Ascending aorta (tissue), 2 donors: ENCODE data around the gene ATP10A. TPM values are rescaled to one million over a fixed set of nuclear protein-coding genes. Genes with fewer than 3 reads are reported as not detected.

ENCODE experiments used
- DNase-seq, 2 donors: peaks; one replicate each; pipeline ENCODE4 v3.0.0-alpha.2; 2019; ENCODE audit warnings: low spot score in 2 of 2
- H3K27ac ChIP-seq, 2 donors: fragments of 200-600 bp; sonication (generic); one replicate each; pipeline ENCODE4 v1.5.1; 2016 to 2017; ENCODE audit warnings: mild to moderate bottlenecking in 1 of 2
- H3K27me3 ChIP-seq: fragments of 200-600 bp; sonication (generic); one replicate; pipeline ENCODE4 v1.5.1; 2017
- H3K36me3 ChIP-seq, 2 donors: fragments of 200-600 bp; sonication (generic); one replicate each; pipeline ENCODE4 v1.5.1; 2016
- H3K4me1 ChIP-seq, 2 donors: fragments of 200-600 bp; sonication (generic); one replicate each; pipeline ENCODE4 v1.5.1; 2016 to 2017; ENCODE audit warnings: mild to moderate bottlenecking in 1 of 2
- H3K4me3 ChIP-seq, 2 donors: fragments of 200-600 bp; sonication (generic); one replicate each; pipeline ENCODE4 v1.5.1; 2016 to 2017; ENCODE audit warnings: mild to moderate bottlenecking in 1 of 2
- H3K9me3 ChIP-seq, 2 donors: fragments of 200-600 bp; sonication (generic); one replicate each; pipeline ENCODE4 v1.5.1; 2016
- CTCF ChIP-seq, 3 experiments: fragments of 200-600 bp in 2 of 3; fragments of 450-650 bp in 1 of 3; sonication (generic) in 2 of 3; IDR thresholded peaks; one replicate each; pipeline ENCODE4 v1.5.1; 2016 to 2019; ENCODE audit warnings: antibody characterized with exemption in 3 of 3, mild to moderate bottlenecking in 1 of 3, moderate library complexity in 1 of 3
- intact Hi-C: fragments of 100-400 bp; cut with DNase I; formaldehyde crosslinking; loops from one replicate; pipeline ENCODE4 v1.15.1; 2023
- total RNA-seq: library from RNA; depleted of rRNA; stranded (reverse); fragments of >200 nt; gene quantifications from one replicate; pipeline ENCODE4 v1.1.0, GENCODE V29; 2016

ATP10A gene
- total RNA-seq, 1 donor from 2014 or later, result 26.7 TPM

GRCh38 chr15:25690673-25691543, 172.2 kb downstream of the ATP10A start:
- intact Hi-C loops, result loop anchor here (2.0 to 10.0 kb wide), 4 partner anchors 20 to 574 kb away; partner anchors contain the start of gene ATP10A
- Histone ChIP-seq H3K27me3 (no peaks in the 10 kb centered on the region), H3K9me3 (no peaks in the 10 kb centered on the region), H3K4me1 (peaks cover 0 to 20% of the 10 kb centered on the region in 2 donors), H3K36me3 (peaks cover 50 to 57% of the 10 kb centered on the region in 2 donors), H3K4me3 (no peak overlapping the region), H3K27ac (peak overlapping the region; percentile 47 to 86)
- TF ChIP-seq CTCF (IDR thresholded peaks at IDR 0.05), result no peak
- DNase-seq, result peak in 1 of 2 donors; percentile 78

- Histone ChIP-seq H3K4me3 (no peak overlapping the region), H3K4me1 (peaks cover 0 to 30% of the 10 kb centered on the region in 2 donors), H3K36me3 (peaks cover 39 to 48% of the 10 kb centered on the region in 2 donors), H3K9me3 (no peaks in the 10 kb centered on the region), H3K27me3 (no peaks in the 10 kb centered on the region), H3K27ac (peak overlapping the region; percentile 28 to 51)
- TF ChIP-seq CTCF (IDR thresholded peaks at IDR 0.05), result no peak
- peak in 1 of 2 donors; percentile 59 for DNase-seq
- intact Hi-C loops, result no loop called here
These were observed 173.5 kb downstream of the ATP10A start for GRCh38 chr15:25689592-25689991.

- no peaks in the 10 kb centered on the region for H3K27me3 ChIP-seq
- peaks cover 25 to 45% of the 10 kb centered on the region in 2 donors for H3K36me3 ChIP-seq
- peaks cover 0 to 37% of the 10 kb centered on the region in 2 donors for H3K4me1 ChIP-seq
- H3K9me3 ChIP-seq, result no peaks in the 10 kb centered on the region
- no peak for TF ChIP-seq CTCF (IDR thresholded peaks at IDR 0.05)
- intact Hi-C loops, result no loop called here
- peak overlapping the region; percentile 19 to 50 for H3K27ac ChIP-seq
- DNase-seq, result peak in 1 of 2 donors; percentile 22
- no peak overlapping the region for H3K4me3 ChIP-seq
These were observed 175.0 kb downstream of the ATP10A start for GRCh38 chr15:25688166-25688565.

GRCh38 chr15:25687689-25688088, 175.4 kb downstream of the ATP10A start:
- H3K9me3 ChIP-seq, result no peaks in the 10 kb centered on the region
- peaks cover 20 to 44% of the 10 kb centered on the region in 2 donors for H3K36me3 ChIP-seq
- no peaks in the 10 kb centered on the region for H3K27me3 ChIP-seq
- peak overlapping the region; percentile 19 to 51 for H3K27ac ChIP-seq
- peak in 1 of 2 donors; percentile 39 for DNase-seq
- TF ChIP-seq CTCF (IDR thresholded peaks at IDR 0.05), result no peak
- intact Hi-C loops, result no loop called here
- peaks cover 0 to 41% of the 10 kb centered on the region in 2 donors for H3K4me1 ChIP-seq
- no peak overlapping the region for H3K4me3 ChIP-seq

GRCh38 chr15:25687276-25687675, 175.9 kb downstream of the ATP10A start:
- TF ChIP-seq CTCF (IDR thresholded peaks at IDR 0.05), result no peak
- peaks cover 0 to 43% of the 10 kb centered on the region in 2 donors for H3K4me1 ChIP-seq
- H3K9me3 ChIP-seq, result no peaks in the 10 kb centered on the region
- DNase-seq, result peak in 1 of 2 donors; percentile 51
- no peaks in the 10 kb centered on the region for H3K27me3 ChIP-seq
- H3K27ac ChIP-seq, result peak overlapping the region; percentile 19 to 51
- intact Hi-C loops, result no loop called here
- H3K4me3 ChIP-seq, result no peak overlapping the region
- H3K36me3 ChIP-seq, result peaks cover 19 to 39% of the 10 kb centered on the region in 2 donors
